ENCODE measurements around the gene AFG1L.

DNA sequence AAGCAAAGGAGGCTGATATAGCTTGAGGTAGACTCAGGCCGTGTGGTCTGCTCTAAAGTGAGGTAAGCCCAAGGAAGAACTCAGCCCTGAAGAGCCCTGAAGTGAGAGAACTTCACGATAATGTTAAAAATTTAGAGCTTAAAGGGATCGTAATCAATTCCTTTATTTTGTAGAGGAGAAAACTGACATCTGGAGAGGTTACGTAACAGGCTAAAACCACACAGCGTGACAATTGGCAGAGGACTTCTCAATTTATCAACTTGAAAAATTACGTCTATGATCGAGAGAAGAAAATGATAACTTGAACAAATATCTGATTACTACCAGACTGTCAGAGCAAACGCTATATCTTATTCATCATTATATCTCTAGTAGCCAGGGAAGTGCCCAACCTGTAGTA is 144.1 kb downstream of the AFG1L start:
- no peak for TF ChIP-seq POLR2A (IDR thresholded peaks at IDR 0.05)
- TF ChIP-seq, protein P1, sequence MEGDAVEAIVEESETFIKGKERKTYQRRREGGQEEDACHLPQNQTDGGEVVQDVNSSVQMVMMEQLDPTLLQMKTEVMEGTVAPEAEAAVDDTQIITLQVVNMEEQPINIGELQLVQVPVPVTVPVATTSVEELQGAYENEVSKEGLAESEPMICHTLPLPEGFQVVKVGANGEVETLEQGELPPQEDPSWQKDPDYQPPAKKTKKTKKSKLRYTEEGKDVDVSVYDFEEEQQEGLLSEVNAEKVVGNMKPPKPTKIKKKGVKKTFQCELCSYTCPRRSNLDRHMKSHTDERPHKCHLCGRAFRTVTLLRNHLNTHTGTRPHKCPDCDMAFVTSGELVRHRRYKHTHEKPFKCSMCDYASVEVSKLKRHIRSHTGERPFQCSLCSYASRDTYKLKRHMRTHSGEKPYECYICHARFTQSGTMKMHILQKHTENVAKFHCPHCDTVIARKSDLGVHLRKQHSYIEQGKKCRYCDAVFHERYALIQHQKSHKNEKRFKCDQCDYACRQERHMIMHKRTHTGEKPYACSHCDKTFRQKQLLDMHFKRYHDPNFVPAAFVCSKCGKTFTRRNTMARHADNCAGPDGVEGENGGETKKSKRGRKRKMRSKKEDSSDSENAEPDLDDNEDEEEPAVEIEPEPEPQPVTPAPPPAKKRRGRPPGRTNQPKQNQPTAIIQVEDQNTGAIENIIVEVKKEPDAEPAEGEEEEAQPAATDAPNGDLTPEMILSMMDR (IDR thresholded peaks at IDR 0.05): no peak

Data from adrenal gland (tissue), 5 donors.